Liver (tissue), 9 donors: Measurements from ENCODE around the gene STKLD1. TPM values are rescaled to one million over a fixed set of nuclear protein-coding genes. Genes with fewer than 3 reads are reported as not detected.
A peak's percentile ranks its signal among the peaks of the same experiment; 100 is the strongest.

Experiments used
- DNase-seq: peaks from one replicate; pipeline ENCODE4 v3.0.0-alpha.2; 2017; ENCODE audit warnings: low spot score
- H3K27ac ChIP-seq, 2 donors: one replicate each; pipeline ENCODE4 v1.7.0; 2013; ENCODE audit warnings: inconsistent platforms in 2 of 2, low read length in 2 of 2, control low read depth in 1 of 2, low read depth in 1 of 2, mild to moderate bottlenecking in 1 of 2
- H3K27me3 ChIP-seq, 4 donors: one replicate each; pipeline versions ENCODE4 v1.6.1 to v1.7.0; 2013; ENCODE audit warnings: low read length in 3 of 4, inconsistent platforms in 1 of 4, mild to moderate bottlenecking in 1 of 4, moderate library complexity in 1 of 4; ENCODE audit not compliant: control insufficient read depth in 4 of 4, insufficient read depth in 4 of 4
- H3K36me3 ChIP-seq, 4 donors: one replicate each; pipeline versions ENCODE4 v1.6.1 to v1.7.0; 2013; ENCODE audit warnings: low read length in 3 of 4, mild to moderate bottlenecking in 3 of 4, low read depth in 1 of 4, moderate library complexity in 1 of 4; ENCODE audit not compliant: control insufficient read depth in 4 of 4, insufficient read depth in 3 of 4
- H3K4me1 ChIP-seq, 4 donors: one replicate each; pipeline versions ENCODE4 v1.6.1 to v1.7.0; 2013; ENCODE audit warnings: low read length in 3 of 4, mild to moderate bottlenecking in 3 of 4, moderate library complexity in 1 of 4; ENCODE audit not compliant: control insufficient read depth in 4 of 4, insufficient read depth in 4 of 4
- H3K4me3 ChIP-seq, 3 donors: one replicate each; pipeline versions ENCODE4 v1.6.1 to v1.7.0; 2013; ENCODE audit warnings: low read length in 3 of 3, control low read depth in 1 of 3, low read depth in 1 of 3, mild to moderate bottlenecking in 1 of 3
- H3K9ac ChIP-seq, 2 donors: one replicate each; pipeline ENCODE4 v1.7.0; 2013; ENCODE audit warnings: low read length in 2 of 2, mild to moderate bottlenecking in 2 of 2, moderate library complexity in 2 of 2, control low read depth in 1 of 2, low read depth in 1 of 2
- H3K9me3 ChIP-seq, 4 donors: one replicate each; pipeline versions ENCODE4 v1.6.1 to v1.7.0; 2013; ENCODE audit warnings: low read length in 3 of 4; ENCODE audit not compliant: control insufficient read depth in 4 of 4
- ATF3 ChIP-seq: IDR thresholded peaks from 2 replicates; pipeline ENCODE4 v1.6.1; 2016; ENCODE audit warnings: antibody characterized with exemption
- EGR1 ChIP-seq, 2 donors: IDR thresholded peaks; 2 replicates each; pipeline ENCODE4 v1.6.1; 2016 to 2018; ENCODE audit warnings: antibody characterized with exemption in 2 of 2, low read depth in 2 of 2
- FOXA1 ChIP-seq: IDR thresholded peaks from 2 replicates; pipeline ENCODE4 v1.6.1; 2016; ENCODE audit warnings: antibody characterized with exemption
- FOXA2 ChIP-seq: IDR thresholded peaks from 2 replicates; pipeline ENCODE4 v1.6.1; 2016; ENCODE audit warnings: antibody characterized with exemption
- GABPA ChIP-seq, 2 donors: IDR thresholded peaks in 1 of 2; conservative IDR thresholded peaks in 1 of 2; 2 replicates each; pipeline ENCODE4 v1.6.1; 2016; ENCODE audit warnings: antibody characterized with exemption in 2 of 2, mild to moderate bottlenecking in 1 of 2, moderate library complexity in 1 of 2
- HNF4A ChIP-seq, 2 donors: conservative IDR thresholded peaks; 2 replicates each; pipeline ENCODE4 v1.6.1; 2016; ENCODE audit warnings: antibody characterized with exemption in 2 of 2, mild to moderate bottlenecking in 2 of 2
- HNF4G ChIP-seq: IDR thresholded peaks from 2 replicates; pipeline ENCODE4 v1.6.1; 2016; ENCODE audit warnings: antibody characterized with exemption
- JUND ChIP-seq, 2 donors: IDR thresholded peaks; 2 replicates each; pipeline ENCODE4 v1.6.1; 2016; ENCODE audit warnings: antibody characterized with exemption in 2 of 2
- NR2F2 ChIP-seq: IDR thresholded peaks from 2 replicates; pipeline ENCODE4 v1.6.1; 2016; ENCODE audit warnings: antibody characterized with exemption
- RAD21 ChIP-seq, 2 donors: IDR thresholded peaks; 2 replicates each; pipeline ENCODE4 v1.6.1; 2016; ENCODE audit warnings: antibody characterized with exemption in 2 of 2, mild to moderate bottlenecking in 2 of 2
- REST ChIP-seq: IDR thresholded peaks from 2 replicates; pipeline ENCODE4 v1.6.1; 2016; ENCODE audit warnings: antibody characterized with exemption, mild to moderate bottlenecking
- RXRA ChIP-seq, 2 donors: IDR thresholded peaks; 2 replicates each; pipeline ENCODE4 v1.6.1; 2017 to 2018; ENCODE audit warnings: antibody characterized with exemption in 2 of 2, mild to moderate bottlenecking in 1 of 2
- SP1 ChIP-seq: IDR thresholded peaks from 2 replicates; pipeline ENCODE4 v1.6.1; 2018; ENCODE audit warnings: antibody characterized with exemption, mild to moderate bottlenecking
- TAF1 ChIP-seq: conservative IDR thresholded peaks from 2 replicates; pipeline ENCODE4 v1.6.1; 2016; ENCODE audit warnings: antibody characterized with exemption, mild to moderate bottlenecking
- YY1 ChIP-seq: IDR thresholded peaks from 2 replicates; pipeline ENCODE4 v1.6.1; 2016; ENCODE audit warnings: antibody characterized with exemption, mild to moderate bottlenecking
- WGBS: extraction: QIAGEN DNeasy Blood & Tissue Kit; methylation state at CpG from one replicate; pipeline ENCODE4 v1.1.7; 2013; 5-methylcytosine and 5-hydroxymethylcytosine counted together
- polyA plus RNA-seq, 2 donors: library from polyadenylated mRNA; stranded (reverse) in 1 of 2; unstranded in 1 of 2; fragments of 200-250 nt in 1 of 2; fragments of >200 nt in 1 of 2; fragmentation: Nextera tagmentation in 1 of 2; extraction: Ambion mirVana in 1 of 2; gene quantifications; one replicate each; pipeline versions ENCODE4 v1.2.1 to v1.2.3, GENCODE V29; 2013 to 2015
- total RNA-seq, 2 donors: library from RNA; depleted of rRNA; stranded (reverse); fragments of >200 nt; gene quantifications; one replicate each; pipeline ENCODE4 v1.2.3, GENCODE V29; 2014
- TF ChIP-seq, protein P1 (sequence below): fragments of 150-350 bp; IDR thresholded peaks from 2 replicates; pipeline ENCODE4 v1.5.1; 2017; ENCODE audit warnings: improper control_type of control experiment, low read depth, low read length; ENCODE audit not compliant: missing input control
- TF ChIP-seq, protein P2 (sequence below): IDR thresholded peaks from 2 replicates; pipeline ENCODE4 v1.6.1; 2016; ENCODE audit warnings: antibody characterized with exemption
- TF ChIP-seq, protein P3 (sequence below): IDR thresholded peaks from 2 replicates; pipeline ENCODE4 v1.6.1; 2016; ENCODE audit warnings: antibody characterized with exemption
- donor health status: healthy.
- donor health status: healthy.
- donor health status: healthy.
- donor health status: healthy.
- donor health status: healthy.

The STKLD1 gene
- total and polyA plus RNA-seq, 4 donors: 0.25 to 0.85 (median 0.33) TPM

GRCh38 chr9:133448487-133448972 lies 72.4 kb downstream of the STKLD1 start:
- DNase-seq: peak; percentile 60
- Histone ChIP-seq H3K27me3 (no peaks in the 10 kb centered on the region), H3K9ac (no peak overlapping the region), H3K4me1 (peaks cover 4 to 16% (median 11%) of the 10 kb centered on the region in 4 donors), H3K9me3 (no peaks in the 10 kb centered on the region), H3K36me3 (no peaks in the 10 kb centered on the region), H3K27ac (peak overlapping the region in 1 of 2 donors; percentile 28), H3K4me3 (no peak overlapping the region)
- TF ChIP-seq TAF1 (no peak), RAD21 (IDR thresholded peaks at IDR 0.05) (peak in 1 of 2 donors; percentile 53), SP1 (peak; percentile 98), JUND (IDR thresholded peaks at IDR 0.05) (no peak), YY1 (peak; percentile 67), GABPA (IDR thresholded peaks at IDR 0.05 in 1 of 2, conservative IDR thresholded peaks at IDR 0.05 in 1 of 2) (peak in 1 of 2 donors; percentile 72), FOXA2 (no peak), NR2F2 (no peak), REST (peak; percentile 63), HNF4A (conservative IDR thresholded peaks at IDR 0.05) (peak; percentile 98 to 99), HNF4G (peak; percentile 95), RXRA (IDR thresholded peaks at IDR 0.05) (peak in 1 of 2 donors; percentile 75), EGR1 (IDR thresholded peaks at IDR 0.05; ENCODE audit: low read depth in 2 of 2) (no peak), ATF3 (no peak), FOXA1 (peak; percentile 19)
- TF ChIP-seq, protein P1, sequence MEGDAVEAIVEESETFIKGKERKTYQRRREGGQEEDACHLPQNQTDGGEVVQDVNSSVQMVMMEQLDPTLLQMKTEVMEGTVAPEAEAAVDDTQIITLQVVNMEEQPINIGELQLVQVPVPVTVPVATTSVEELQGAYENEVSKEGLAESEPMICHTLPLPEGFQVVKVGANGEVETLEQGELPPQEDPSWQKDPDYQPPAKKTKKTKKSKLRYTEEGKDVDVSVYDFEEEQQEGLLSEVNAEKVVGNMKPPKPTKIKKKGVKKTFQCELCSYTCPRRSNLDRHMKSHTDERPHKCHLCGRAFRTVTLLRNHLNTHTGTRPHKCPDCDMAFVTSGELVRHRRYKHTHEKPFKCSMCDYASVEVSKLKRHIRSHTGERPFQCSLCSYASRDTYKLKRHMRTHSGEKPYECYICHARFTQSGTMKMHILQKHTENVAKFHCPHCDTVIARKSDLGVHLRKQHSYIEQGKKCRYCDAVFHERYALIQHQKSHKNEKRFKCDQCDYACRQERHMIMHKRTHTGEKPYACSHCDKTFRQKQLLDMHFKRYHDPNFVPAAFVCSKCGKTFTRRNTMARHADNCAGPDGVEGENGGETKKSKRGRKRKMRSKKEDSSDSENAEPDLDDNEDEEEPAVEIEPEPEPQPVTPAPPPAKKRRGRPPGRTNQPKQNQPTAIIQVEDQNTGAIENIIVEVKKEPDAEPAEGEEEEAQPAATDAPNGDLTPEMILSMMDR: no peak
- TF ChIP-seq, protein P2, sequence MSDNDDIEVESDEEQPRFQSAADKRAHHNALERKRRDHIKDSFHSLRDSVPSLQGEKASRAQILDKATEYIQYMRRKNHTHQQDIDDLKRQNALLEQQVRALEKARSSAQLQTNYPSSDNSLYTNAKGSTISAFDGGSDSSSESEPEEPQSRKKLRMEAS: no peak
- TF ChIP-seq, protein P3, sequence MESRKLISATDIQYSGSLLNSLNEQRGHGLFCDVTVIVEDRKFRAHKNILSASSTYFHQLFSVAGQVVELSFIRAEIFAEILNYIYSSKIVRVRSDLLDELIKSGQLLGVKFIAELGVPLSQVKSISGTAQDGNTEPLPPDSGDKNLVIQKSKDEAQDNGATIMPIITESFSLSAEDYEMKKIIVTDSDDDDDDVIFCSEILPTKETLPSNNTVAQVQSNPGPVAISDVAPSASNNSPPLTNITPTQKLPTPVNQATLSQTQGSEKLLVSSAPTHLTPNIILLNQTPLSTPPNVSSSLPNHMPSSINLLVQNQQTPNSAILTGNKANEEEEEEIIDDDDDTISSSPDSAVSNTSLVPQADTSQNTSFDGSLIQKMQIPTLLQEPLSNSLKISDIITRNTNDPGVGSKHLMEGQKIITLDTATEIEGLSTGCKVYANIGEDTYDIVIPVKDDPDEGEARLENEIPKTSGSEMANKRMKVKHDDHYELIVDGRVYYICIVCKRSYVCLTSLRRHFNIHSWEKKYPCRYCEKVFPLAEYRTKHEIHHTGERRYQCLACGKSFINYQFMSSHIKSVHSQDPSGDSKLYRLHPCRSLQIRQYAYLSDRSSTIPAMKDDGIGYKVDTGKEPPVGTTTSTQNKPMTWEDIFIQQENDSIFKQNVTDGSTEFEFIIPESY: no peak
- WGBS: 31% methylated on average over 13 of the region's 13 CpGs
